ENCODE data around the gene CITED4.

DNA sequence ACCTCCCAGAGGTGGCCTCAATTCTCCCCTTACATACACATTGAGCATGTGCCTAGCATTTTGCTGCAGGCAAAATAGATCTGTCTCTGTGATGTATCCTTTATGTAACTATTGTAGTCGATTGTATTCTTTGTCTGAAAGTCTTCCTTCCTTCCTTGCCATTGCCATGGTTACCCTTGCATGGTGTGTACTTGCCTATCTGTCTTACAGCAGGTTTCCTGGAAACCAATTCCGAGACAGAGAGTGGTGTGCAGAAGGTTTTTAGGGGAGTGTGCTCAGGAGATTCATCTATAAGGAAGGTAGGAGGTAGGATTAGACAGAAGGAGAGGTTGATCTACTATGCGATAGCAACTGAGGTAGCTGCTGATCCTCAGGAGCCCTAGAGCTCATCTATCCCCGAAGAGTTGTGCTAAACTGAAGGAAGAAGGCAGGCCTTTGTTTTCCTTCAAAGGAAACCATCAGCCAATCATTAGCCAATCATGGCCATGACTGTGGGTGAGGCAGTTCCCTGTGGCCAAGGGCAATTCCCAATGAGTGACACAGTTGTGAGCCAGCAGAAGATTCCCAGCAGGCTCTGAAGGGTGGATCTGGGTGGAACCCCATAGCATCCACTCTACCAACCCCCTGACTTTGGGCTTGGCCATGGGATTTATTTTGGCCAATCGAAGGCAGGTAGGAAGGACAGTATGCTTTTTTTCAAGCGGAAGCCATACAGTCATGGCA, 15.0 kb downstream of the CITED4 start:
- TF ChIP-seq, protein P1, sequence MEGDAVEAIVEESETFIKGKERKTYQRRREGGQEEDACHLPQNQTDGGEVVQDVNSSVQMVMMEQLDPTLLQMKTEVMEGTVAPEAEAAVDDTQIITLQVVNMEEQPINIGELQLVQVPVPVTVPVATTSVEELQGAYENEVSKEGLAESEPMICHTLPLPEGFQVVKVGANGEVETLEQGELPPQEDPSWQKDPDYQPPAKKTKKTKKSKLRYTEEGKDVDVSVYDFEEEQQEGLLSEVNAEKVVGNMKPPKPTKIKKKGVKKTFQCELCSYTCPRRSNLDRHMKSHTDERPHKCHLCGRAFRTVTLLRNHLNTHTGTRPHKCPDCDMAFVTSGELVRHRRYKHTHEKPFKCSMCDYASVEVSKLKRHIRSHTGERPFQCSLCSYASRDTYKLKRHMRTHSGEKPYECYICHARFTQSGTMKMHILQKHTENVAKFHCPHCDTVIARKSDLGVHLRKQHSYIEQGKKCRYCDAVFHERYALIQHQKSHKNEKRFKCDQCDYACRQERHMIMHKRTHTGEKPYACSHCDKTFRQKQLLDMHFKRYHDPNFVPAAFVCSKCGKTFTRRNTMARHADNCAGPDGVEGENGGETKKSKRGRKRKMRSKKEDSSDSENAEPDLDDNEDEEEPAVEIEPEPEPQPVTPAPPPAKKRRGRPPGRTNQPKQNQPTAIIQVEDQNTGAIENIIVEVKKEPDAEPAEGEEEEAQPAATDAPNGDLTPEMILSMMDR (IDR thresholded peaks at IDR 0.05 in 2 of 3, conservative IDR thresholded peaks at IDR 0.05 in 1 of 3; ENCODE audit: control insufficient read depth in 2 of 3, extremely low read depth in 1 of 3, insufficient read depth in 1 of 3, low read depth in 3 of 3, low read length in 3 of 3): no peak
- TF ChIP-seq, protein P2, sequence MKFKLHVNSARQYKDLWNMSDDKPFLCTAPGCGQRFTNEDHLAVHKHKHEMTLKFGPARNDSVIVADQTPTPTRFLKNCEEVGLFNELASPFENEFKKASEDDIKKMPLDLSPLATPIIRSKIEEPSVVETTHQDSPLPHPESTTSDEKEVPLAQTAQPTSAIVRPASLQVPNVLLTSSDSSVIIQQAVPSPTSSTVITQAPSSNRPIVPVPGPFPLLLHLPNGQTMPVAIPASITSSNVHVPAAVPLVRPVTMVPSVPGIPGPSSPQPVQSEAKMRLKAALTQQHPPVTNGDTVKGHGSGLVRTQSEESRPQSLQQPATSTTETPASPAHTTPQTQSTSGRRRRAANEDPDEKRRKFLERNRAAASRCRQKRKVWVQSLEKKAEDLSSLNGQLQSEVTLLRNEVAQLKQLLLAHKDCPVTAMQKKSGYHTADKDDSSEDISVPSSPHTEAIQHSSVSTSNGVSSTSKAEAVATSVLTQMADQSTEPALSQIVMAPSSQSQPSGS (IDR thresholded peaks at IDR 0.05; ENCODE audit: low read length): no peak
- TF ChIP-seq SPI1 (IDR thresholded peaks at IDR 0.05; ENCODE audit: borderline replicate concordance, insufficient read depth, low read depth, low read length) (no peak), CREB1 (IDR thresholded peaks at IDR 0.05; ENCODE audit: low read depth) (no peak), BACH1 (IDR thresholded peaks at IDR 0.05; ENCODE audit: borderline replicate concordance) (no peak), POLR2A (IDR thresholded peaks at IDR 0.05; ENCODE audit: low read depth, low read length) (no peak), POLR2AphosphoS5 (IDR thresholded peaks at IDR 0.05; ENCODE audit: low read length) (no peak)

Measured in GM12878 (cell line).